Kidney (tissue), 14 donors: ENCODE results near the gene MYO9A. TPM values are rescaled to one million over a fixed set of nuclear protein-coding genes. Genes with fewer than 3 reads are reported as not detected.

Experiments
- DNase-seq, 5 donors: peaks; one replicate each; pipeline ENCODE4 v3.0.0-alpha.2; 2013 to 2020
- FAIRE-seq: peaks from 2 replicates; lab custom pipeline; 2012; peaks lifted over from hg19 to GRCh38; lab: Jason Lieb, UNC
- H3K27ac ChIP-seq, 2 donors: one replicate each; pipeline ENCODE4 v1.7.0; 2013; ENCODE audit warnings: low read depth in 2 of 2, low read length in 2 of 2, inconsistent platforms in 1 of 2
- H3K27me3 ChIP-seq: one replicate; pipeline ENCODE4 v1.7.1; 2013; ENCODE audit warnings: low read length, inconsistent platforms; ENCODE audit not compliant: control insufficient read depth, insufficient read depth
- H3K36me3 ChIP-seq, 3 donors: one replicate each; pipeline versions ENCODE4 v1.7.0 to v1.7.1; 2013; ENCODE audit warnings: low read length in 3 of 3, control low read depth in 1 of 3, inconsistent platforms in 1 of 3; ENCODE audit not compliant: insufficient read depth in 3 of 3, control insufficient read depth in 2 of 3
- H3K4me1 ChIP-seq, 3 donors: one replicate each; pipeline versions ENCODE4 v1.7.0 to v1.7.1; 2013; ENCODE audit warnings: low read length in 3 of 3, inconsistent platforms in 1 of 3, low read depth in 1 of 3; ENCODE audit not compliant: control insufficient read depth in 2 of 3, insufficient read depth in 2 of 3
- H3K4me3 ChIP-seq, 3 donors: one replicate each; pipeline versions ENCODE4 v1.7.0 to v1.8.1; 2013; ENCODE audit warnings: low read length in 3 of 3, control low read depth in 1 of 3, inconsistent platforms in 1 of 3
- H3K9ac ChIP-seq, 3 donors: one replicate each; pipeline versions ENCODE4 v1.7.0 to v1.7.1; 2013; ENCODE audit warnings: low read length in 3 of 3, control low read depth in 1 of 3, inconsistent platforms in 1 of 3
- H3K9me3 ChIP-seq, 3 donors: one replicate each; pipeline versions ENCODE4 v1.7.0 to v1.7.1; 2013; ENCODE audit warnings: low read length in 3 of 3, control low read depth in 1 of 3, inconsistent platforms in 1 of 3; ENCODE audit not compliant: control insufficient read depth in 2 of 3, insufficient read depth in 1 of 3
- CTCF ChIP-seq: IDR thresholded peaks from 3 replicates; pipeline ENCODE4 v1.5.1; 2012; ENCODE audit warnings: mild to moderate bottlenecking, moderate library complexity, borderline replicate concordance; ENCODE audit not compliant: insufficient read depth; ENCODE audit errors: extremely low read depth
- intact Hi-C: fragments of 100-400 bp; cut with DNase I; formaldehyde crosslinking; loops from one replicate; pipeline ENCODE4 v1.11.1; 2022
- polyA plus RNA-seq: library from polyadenylated mRNA; stranded (reverse); fragments of 350-450 nt; fragmentation: Illumina TruSeq; extraction: RNeasy Lipid Tissue Mini Kit (QIAGEN cat#74804); gene quantifications from one replicate; pipeline ENCODE4 v1.2.3, GENCODE V29; 2014; ENCODE audit warnings: low read depth, low replicate concordance; ENCODE audit not compliant: insufficient read depth
- total RNA-seq: library from RNA; stranded (reverse); fragmentation: NEBNext Ultra II Directional; extraction: Animal tissue kit (Norgen Biotek cat#: 25700); gene quantifications from one replicate; pipeline ENCODE4 v1.2.1, GENCODE V29; 2021
- donor health status: control.
- donor health status: control.
- donor health status: control.
- donor health status: control.
- donor health status: control.
- donor health status: DM: yes; HTN: yes; CAD: no.
- donor health status: Normal renal cell carcinoma (clear cell type).

The MYO9A gene
- total and polyA plus RNA-seq, 2 donors from 2014 or later, result 5.5 to 132 TPM

DNA sequence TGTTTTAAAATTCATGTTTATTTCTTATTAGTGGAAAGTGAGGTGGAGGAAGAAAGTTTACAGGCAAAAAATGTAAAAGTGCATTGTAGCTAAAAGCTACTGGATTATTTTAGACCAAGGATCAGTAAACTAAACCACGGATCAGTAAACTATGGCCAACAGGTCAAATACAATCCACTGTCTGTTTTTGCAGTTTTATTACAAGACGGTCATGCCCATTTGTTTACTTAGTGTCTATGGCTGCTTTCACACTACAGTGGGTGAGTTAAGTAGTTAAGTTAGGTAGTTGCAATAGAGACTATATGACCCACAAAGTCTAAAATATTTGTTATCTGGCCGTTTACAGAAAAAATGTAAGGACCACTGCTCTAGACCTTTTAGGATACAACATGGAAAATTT, 225.6 kb downstream of the MYO9A start:
- Histone ChIP-seq H3K36me3 (peaks cover under 1 to 20% (median 5%) of the 10 kb centered on the region in 3 donors), H3K9me3 (no peaks in the 10 kb centered on the region), H3K4me1 (no peaks in the 10 kb centered on the region), H3K4me3 (no peak overlapping the region), H3K27me3 (no peaks in the 10 kb centered on the region), H3K9ac (no peak overlapping the region), H3K27ac (no peak overlapping the region)
- DNase-seq (no peak), FAIRE-seq (no peak)
- TF ChIP-seq CTCF, result no peak
- intact Hi-C loops, result no loop called here

DNA sequence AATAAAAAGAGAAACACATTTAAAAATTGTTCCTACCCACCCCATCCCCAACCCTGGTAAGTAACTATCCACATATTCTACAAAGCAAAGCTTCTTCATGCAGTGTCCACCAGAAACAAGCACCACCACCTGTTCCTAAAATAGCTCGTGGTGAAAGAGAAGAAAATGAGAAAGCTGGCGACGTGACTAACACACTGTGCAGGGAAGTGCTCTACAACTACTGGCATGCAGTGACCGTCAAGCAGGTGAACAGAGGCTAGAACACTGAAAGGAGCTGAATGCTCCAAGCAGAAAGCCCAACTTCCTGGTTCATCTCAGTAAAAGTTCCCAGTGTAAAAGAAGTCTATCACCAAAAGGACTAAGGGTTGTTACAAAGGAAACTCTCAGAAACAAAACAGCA, 226.9 kb downstream of the MYO9A start:
- no peak for TF ChIP-seq CTCF
- no peaks in the 10 kb centered on the region for H3K27me3 ChIP-seq
- no peaks in the 10 kb centered on the region for H3K4me1 ChIP-seq
- no peak overlapping the region for H3K9ac ChIP-seq
- DNase-seq (no peak), FAIRE-seq (no peak)
- peaks cover 2 to 21% (median 5%) of the 10 kb centered on the region in 3 donors for H3K36me3 ChIP-seq
- no peak overlapping the region for H3K4me3 ChIP-seq
- intact Hi-C loops, result no loop called here
- no peaks in the 10 kb centered on the region for H3K9me3 ChIP-seq
- H3K27ac ChIP-seq, result no peak overlapping the region

- Histone ChIP-seq H3K27ac (no peak overlapping the region), H3K4me3 (no peak overlapping the region), H3K9me3 (no peaks in the 10 kb centered on the region), H3K4me1 (no peaks in the 10 kb centered on the region), H3K9ac (no peak overlapping the region), H3K27me3 (no peaks in the 10 kb centered on the region), H3K36me3 (peaks cover 2 to 21% (median 5%) of the 10 kb centered on the region in 3 donors)
- DNase-seq, result no peak
- FAIRE-seq, result no peak
- intact Hi-C loops, result no loop called here
- TF ChIP-seq CTCF, result no peak
These were observed 228.0 kb downstream of the MYO9A start for GRCh38 chr15:71889947-71890346.

GRCh38 chr15:71889385-71889784, 228.6 kb downstream of the MYO9A start:
- Histone ChIP-seq H3K4me3 (no peak overlapping the region), H3K27ac (no peak overlapping the region), H3K4me1 (no peaks in the 10 kb centered on the region), H3K27me3 (no peaks in the 10 kb centered on the region), H3K36me3 (peaks cover 2 to 21% (median 5%) of the 10 kb centered on the region in 3 donors), H3K9ac (no peak overlapping the region), H3K9me3 (no peaks in the 10 kb centered on the region)
- intact Hi-C loops, result no loop called here
- FAIRE-seq, result no peak
- DNase-seq, result no peak
- TF ChIP-seq CTCF, result no peak
